ENCODE measurements around the gene SHPK. TPM values are rescaled to one million over a fixed set of nuclear protein-coding genes. Genes with fewer than 3 reads are reported as not detected.

The SHPK gene
- total RNA-seq = 10.6 TPM
- long read RNA-seq, transcript SHPK-201 (7 exons, 3,838 nt) = major isoform, 7 of 12 reads
- long read RNA-seq, partial matches to known transcripts = 1 of 12 reads
- long read RNA-seq, other reads (novel, unspliced or antisense) = 4 of 12 reads

DNA sequence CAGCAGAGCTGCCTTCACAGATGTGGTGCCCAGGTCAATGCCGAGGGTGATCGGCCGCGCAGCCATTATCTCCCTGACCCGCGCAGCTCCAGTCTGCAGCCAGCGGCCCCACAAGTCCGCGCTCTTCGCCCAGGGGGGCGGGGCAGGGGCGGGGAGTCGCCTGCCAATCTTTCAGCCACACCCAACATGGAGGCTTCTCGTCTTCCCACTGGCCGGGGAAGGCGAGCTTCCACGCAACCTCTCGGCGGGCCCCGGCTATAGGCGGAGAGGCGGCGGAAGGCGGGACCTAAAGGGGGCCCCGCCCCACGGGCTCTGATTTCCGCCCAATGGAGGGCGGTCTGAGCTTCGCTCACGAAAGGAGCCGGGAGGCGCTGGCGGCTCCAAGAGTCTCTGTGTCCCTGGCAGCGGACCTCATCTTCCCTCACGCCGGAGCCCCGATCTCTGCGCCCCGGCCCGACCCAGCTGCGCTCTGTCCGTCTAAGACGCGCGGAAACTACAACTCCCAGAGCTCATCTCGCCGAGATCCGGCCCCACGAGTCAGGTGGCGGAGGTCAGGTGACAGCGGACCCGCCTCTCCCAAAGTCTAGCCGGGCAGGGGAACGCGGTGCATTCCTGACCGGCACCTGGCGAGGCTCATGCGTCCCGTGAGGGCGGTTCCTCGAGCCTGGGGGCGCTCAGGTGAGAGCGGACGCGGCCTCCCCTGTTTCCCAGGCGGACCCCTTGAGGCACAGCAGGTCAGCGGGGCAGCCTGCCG, at the start of gene SHPK, which contains the start of gene CTNS:
SHPK (minus strand) TSS at position 97 of the 754 bp plus-strand sequence; CDS start at position 66, 31 bp downstream.
CTNS (plus strand) TSS at position 607 of the 754 bp plus-strand sequence. CDS start 3,447 bp downstream, outside the sequence.
- Histone ChIP-seq H3K36me3 (peaks cover 8% of the 10 kb centered on the region), H3K27ac (peak within 1 kb of the TSS; percentile 99), H3K9me3 (no peaks in the 10 kb centered on the region), H3K4me3 (peak within 1 kb of the TSS; percentile 99), H3K27me3 (ENCODE audit: low read depth) (no peaks in the 10 kb centered on the region), H3K4me1 (peaks cover 38% of the 10 kb centered on the region)
- TF ChIP-seq, protein P1, sequence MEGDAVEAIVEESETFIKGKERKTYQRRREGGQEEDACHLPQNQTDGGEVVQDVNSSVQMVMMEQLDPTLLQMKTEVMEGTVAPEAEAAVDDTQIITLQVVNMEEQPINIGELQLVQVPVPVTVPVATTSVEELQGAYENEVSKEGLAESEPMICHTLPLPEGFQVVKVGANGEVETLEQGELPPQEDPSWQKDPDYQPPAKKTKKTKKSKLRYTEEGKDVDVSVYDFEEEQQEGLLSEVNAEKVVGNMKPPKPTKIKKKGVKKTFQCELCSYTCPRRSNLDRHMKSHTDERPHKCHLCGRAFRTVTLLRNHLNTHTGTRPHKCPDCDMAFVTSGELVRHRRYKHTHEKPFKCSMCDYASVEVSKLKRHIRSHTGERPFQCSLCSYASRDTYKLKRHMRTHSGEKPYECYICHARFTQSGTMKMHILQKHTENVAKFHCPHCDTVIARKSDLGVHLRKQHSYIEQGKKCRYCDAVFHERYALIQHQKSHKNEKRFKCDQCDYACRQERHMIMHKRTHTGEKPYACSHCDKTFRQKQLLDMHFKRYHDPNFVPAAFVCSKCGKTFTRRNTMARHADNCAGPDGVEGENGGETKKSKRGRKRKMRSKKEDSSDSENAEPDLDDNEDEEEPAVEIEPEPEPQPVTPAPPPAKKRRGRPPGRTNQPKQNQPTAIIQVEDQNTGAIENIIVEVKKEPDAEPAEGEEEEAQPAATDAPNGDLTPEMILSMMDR (IDR thresholded peaks at IDR 0.05) = no peak
- ATAC-seq (peak; percentile 99), DNase-seq (peak; percentile 97)
- intact Hi-C loops (cut with DNase I) = no loop called here

GRCh38 chr17:3685174-3685573, 49.1 kb upstream of the SHPK start:
- no peaks in the 10 kb centered on the region for H3K9me3 ChIP-seq
- DNase-seq (no peak), ATAC-seq (no peak)
- TF ChIP-seq, protein P1 (IDR thresholded peaks at IDR 0.05) = no peak
- H3K4me3 ChIP-seq = no peak overlapping the region
- intact Hi-C loops (cut with DNase I) = no loop called here
- H3K4me1 ChIP-seq = no peaks in the 10 kb centered on the region
- no peak overlapping the region for H3K27ac ChIP-seq
- H3K27me3 ChIP-seq (ENCODE audit: low read depth) = peaks cover 41% of the 10 kb centered on the region
- no peaks in the 10 kb centered on the region for H3K36me3 ChIP-seq

- Histone ChIP-seq H3K9me3 (no peaks in the 10 kb centered on the region), H3K4me3 (no peak overlapping the region), H3K4me1 (no peaks in the 10 kb centered on the region), H3K36me3 (no peaks in the 10 kb centered on the region), H3K27me3 (ENCODE audit: low read depth) (peaks cover 41% of the 10 kb centered on the region), H3K27ac (no peak overlapping the region)
- intact Hi-C loops (cut with DNase I) = no loop called here
- TF ChIP-seq, protein P1 (IDR thresholded peaks at IDR 0.05) = peak; percentile 95
- no peak for DNase-seq
- peak; percentile 85 to 87 for ATAC-seq
Measured at GRCh38 chr17:3683054-3683511, 47.0 kb upstream of the SHPK start.

GRCh38 chr17:3682033-3682432, 46.0 kb upstream of the SHPK start:
- intact Hi-C loops (cut with DNase I) = no loop called here
- Histone ChIP-seq H3K9me3 (no peaks in the 10 kb centered on the region), H3K27ac (no peak overlapping the region), H3K27me3 (ENCODE audit: low read depth) (peaks cover 42% of the 10 kb centered on the region), H3K4me1 (no peaks in the 10 kb centered on the region), H3K36me3 (no peaks in the 10 kb centered on the region), H3K4me3 (no peak overlapping the region)
- ATAC-seq = peak in 1 of 2 donors; percentile 5
- TF ChIP-seq, protein P1 (IDR thresholded peaks at IDR 0.05) = no peak
- DNase-seq = no peak

- no peaks in the 10 kb centered on the region for H3K36me3 ChIP-seq
- H3K4me1 ChIP-seq = no peaks in the 10 kb centered on the region
- H3K4me3 ChIP-seq = no peak overlapping the region
- intact Hi-C loops (cut with DNase I) = no loop called here
- peaks cover 42% of the 10 kb centered on the region for H3K27me3 ChIP-seq (ENCODE audit: low read depth)
- no peak for ATAC-seq
- TF ChIP-seq, protein P1 (IDR thresholded peaks at IDR 0.05) = no peak
- no peaks in the 10 kb centered on the region for H3K9me3 ChIP-seq
- no peak overlapping the region for H3K27ac ChIP-seq
- no peak for DNase-seq
Measured at GRCh38 chr17:3681565-3681964, 45.5 kb upstream of the SHPK start.

Measured in lower lobe of right lung (tissue), 2 donors.